Measurements from ENCODE around the gene TAX1BP3.

TAX1BP3 gene

DNA sequence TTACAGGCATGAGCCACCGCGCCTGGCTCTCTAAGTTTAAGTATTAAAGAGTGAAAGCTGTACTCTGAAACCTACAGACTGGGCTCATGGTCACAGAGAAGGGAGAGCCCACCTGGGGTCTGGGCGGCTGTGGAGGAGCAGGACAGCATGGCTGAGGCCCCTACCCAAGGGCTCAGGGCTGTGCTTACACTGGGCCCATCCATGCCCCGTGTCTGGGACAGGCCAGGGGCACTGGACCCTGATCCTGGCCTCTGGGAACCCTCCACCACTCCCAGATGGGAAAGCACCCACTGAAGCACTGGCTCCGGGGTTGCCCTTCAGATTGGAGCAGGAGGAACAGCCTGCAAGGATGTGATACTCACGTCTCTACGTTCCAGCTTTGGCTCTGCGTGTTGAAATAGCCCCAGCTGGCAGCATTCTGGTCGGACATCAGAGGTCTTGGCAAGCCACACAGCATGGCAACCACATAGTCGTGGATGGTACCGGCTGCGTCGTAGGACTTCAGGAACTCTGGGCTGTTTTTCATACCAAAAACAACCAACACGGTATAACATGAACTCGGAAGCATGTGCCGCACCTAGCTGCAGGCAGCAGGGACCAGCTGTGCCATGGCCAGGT lies 45.3 kb downstream of the TAX1BP3 start:
- no peak for DNase-seq

GRCh38 chr17:3621146-3621720 lies 47.1 kb downstream of the TAX1BP3 start:
- DNase-seq: no peak

- DNase-seq: no peak
These were observed 53.1 kb downstream of the TAX1BP3 start for GRCh38 chr17:3615160-3615870.

GRCh38 chr17:3613124-3613523 lies 55.3 kb downstream of the TAX1BP3 start:
- no peak for DNase-seq
